SU-DHL-6 (cell line): ENCODE data around the gene HRH4.

Experiments used
- H2AFZ ChIP-seq: fragments of 200-600 bp; sonication (generic); 2 replicates; pipeline ENCODE4 v1.6.1; 2014; ENCODE audit warnings: low read depth, mild to moderate bottlenecking, moderate library complexity, mixed read lengths, antibody characterized with exemption, low read length; ENCODE audit not compliant: severe bottlenecking
- H3F3A ChIP-seq: fragments of 200-600 bp; shearing (Covaris generic); 2 replicates; pipeline ENCODE4 v1.6.0; 2016; ENCODE audit warnings: antibody characterized with exemption, mild to moderate bottlenecking; ENCODE audit not compliant: insufficient read depth
- H3K27ac ChIP-seq: fragments of 200-600 bp; sonication (generic); 2 replicates; pipeline ENCODE4 v1.5.1; 2016; ENCODE audit warnings: low read depth, mild to moderate bottlenecking, low read length, moderate library complexity, mixed read lengths
- H3K27me3 ChIP-seq: fragments of 200-600 bp; sonication (generic), shearing (Covaris generic); 2 replicates; pipeline ENCODE4 v1.6.0; 2014; ENCODE audit warnings: mild to moderate bottlenecking, low read length
- H3K36me3 ChIP-seq: fragments of 200-600 bp; sonication (generic); 2 replicates; pipeline ENCODE4 v1.6.1; 2014; ENCODE audit warnings: mild to moderate bottlenecking, low read length, mixed read lengths
- H3K4me2 ChIP-seq: fragments of 300-600, 200-600 bp; shearing (Covaris generic), sonication (generic); 2 replicates; pipeline ENCODE4 v1.6.0; 2014; ENCODE audit warnings: low read length, low read depth, mild to moderate bottlenecking; ENCODE audit not compliant: poor library complexity, severe bottlenecking
- H3K4me3 ChIP-seq: fragments of 200-600 bp; sonication (generic); 2 replicates; pipeline ENCODE4 v1.5.1; 2014; ENCODE audit warnings: antibody characterized with exemption, low read length, mild to moderate bottlenecking, mixed read lengths; ENCODE audit not compliant: insufficient read depth, poor library complexity, severe bottlenecking
- H3K79me2 ChIP-seq: fragments of 200-600 bp; sonication (generic); 2 replicates; pipeline ENCODE4 v1.6.1; 2014; ENCODE audit warnings: mild to moderate bottlenecking, low read length, moderate library complexity; ENCODE audit not compliant: insufficient read depth
- H3K9ac ChIP-seq: fragments of 200-600 bp; sonication (generic); 2 replicates; pipeline ENCODE4 v1.7.0; 2014; ENCODE audit warnings: mild to moderate bottlenecking, low read length
- H3K9me2 ChIP-seq: fragments of 200-600 bp; sonication (generic); replicated peaks from 2 replicates; pipeline ENCODE4 v1.6.1; 2014; ENCODE audit warnings: low read length; ENCODE audit not compliant: insufficient read depth
- H3K9me3 ChIP-seq: fragments of 200-600 bp; sonication (generic); 2 replicates; pipeline ENCODE4 v1.6.1; 2014; ENCODE audit warnings: low read length, mixed read lengths; ENCODE audit not compliant: insufficient read depth
- H4K20me1 ChIP-seq: fragments of 200-600 bp; sonication (generic); 2 replicates; pipeline ENCODE4 v1.6.1; 2014; ENCODE audit warnings: low read depth, mild to moderate bottlenecking, antibody characterized with exemption, low read length, moderate library complexity, mixed read lengths
- CTCF ChIP-seq: fragments of 200-600 bp; sonication (generic); IDR thresholded peaks from one replicate; pipeline ENCODE4 v1.5.1; 2017; ENCODE audit warnings: antibody characterized with exemption, mild to moderate bottlenecking, low read length, moderate library complexity; ENCODE audit not compliant: insufficient read depth, poor library complexity, severe bottlenecking
- EZH2phosphoT487 ChIP-seq: fragments of 200-600 bp; sonication (generic), shearing (Covaris generic); conservative IDR thresholded peaks from 2 replicates; pipeline ENCODE4 v1.6.1; 2018; ENCODE audit warnings: mild to moderate bottlenecking, antibody characterized with exemption, low read length, moderate library complexity, mixed read lengths

Gene HRH4

GRCh38 chr18:24504401-24504800 lies 44.0 kb downstream of the HRH4 start:
- Histone ChIP-seq H3K36me3 (no peaks in the 10 kb centered on the region), H3K27me3 (no peaks in the 10 kb centered on the region), H2AFZ (no peak overlapping the region), H3K4me2 (no peak overlapping the region), H4K20me1 (no peaks in the 10 kb centered on the region), H3K9ac (no peak overlapping the region), H3F3A (no peaks in the 10 kb centered on the region), H3K9me2 (no peaks in the 10 kb centered on the region), H3K9me3 (no peaks in the 10 kb centered on the region), H3K79me2 (no peaks in the 10 kb centered on the region), H3K4me3 (no peak overlapping the region), H3K27ac (no peak overlapping the region)
- TF ChIP-seq CTCF (no peak), EZH2phosphoT487 (no peak)

- H3K9ac ChIP-seq, result no peak overlapping the region
- H3K4me3 ChIP-seq, result no peak overlapping the region
- no peaks in the 10 kb centered on the region for H4K20me1 ChIP-seq
- no peak overlapping the region for H3K4me2 ChIP-seq
- no peaks in the 10 kb centered on the region for H3K9me3 ChIP-seq
- no peaks in the 10 kb centered on the region for H3K36me3 ChIP-seq
- no peaks in the 10 kb centered on the region for H3K79me2 ChIP-seq
- no peak overlapping the region for H2AFZ ChIP-seq
- H3K27ac ChIP-seq, result no peak overlapping the region
- no peak for TF ChIP-seq EZH2phosphoT487
- no peak for TF ChIP-seq CTCF
- H3F3A ChIP-seq, result no peaks in the 10 kb centered on the region
- no peaks in the 10 kb centered on the region for H3K9me2 ChIP-seq
- no peaks in the 10 kb centered on the region for H3K27me3 ChIP-seq
Observed at GRCh38 chr18:24506175-24506574, 45.7 kb downstream of the HRH4 start.

GRCh38 chr18:24509435-24509834 lies 49.0 kb downstream of the HRH4 start:
- TF ChIP-seq CTCF (no peak), EZH2phosphoT487 (no peak)
- Histone ChIP-seq H3K27ac (no peak overlapping the region), H3K79me2 (no peaks in the 10 kb centered on the region), H3K36me3 (no peaks in the 10 kb centered on the region), H3F3A (no peaks in the 10 kb centered on the region), H3K9me3 (no peaks in the 10 kb centered on the region), H3K9me2 (no peaks in the 10 kb centered on the region), H3K4me2 (no peak overlapping the region), H2AFZ (no peak overlapping the region), H3K4me3 (no peak overlapping the region), H3K9ac (no peak overlapping the region), H4K20me1 (no peaks in the 10 kb centered on the region), H3K27me3 (no peaks in the 10 kb centered on the region)

GRCh38 chr18:24514439-24514838 lies 54.0 kb downstream of the HRH4 start:
- Histone ChIP-seq H4K20me1 (no peaks in the 10 kb centered on the region), H3F3A (no peaks in the 10 kb centered on the region), H3K4me3 (no peak overlapping the region), H3K4me2 (no peak overlapping the region), H3K79me2 (no peaks in the 10 kb centered on the region), H3K36me3 (no peaks in the 10 kb centered on the region), H2AFZ (no peak overlapping the region), H3K9me3 (no peaks in the 10 kb centered on the region), H3K9ac (no peak overlapping the region), H3K27ac (no peak overlapping the region), H3K27me3 (no peaks in the 10 kb centered on the region), H3K9me2 (no peaks in the 10 kb centered on the region)
- TF ChIP-seq CTCF (peak; percentile 64), EZH2phosphoT487 (no peak)
